Cardiac muscle cell (in vitro differentiated cells and primary cell): ENCODE data around the gene PMIS2. TPM values are rescaled to one million over a fixed set of nuclear protein-coding genes. Genes with fewer than 3 reads are reported as not detected.

Experiments used
- DNase-seq, 2 donors: peaks; one replicate each; pipeline versions ENCODE4 v3.0.0 to v3.0.0-alpha.2; 2010 to 2017; ENCODE audit warnings: low read depth in 1 of 2, low spot score in 1 of 2
- H3K27ac ChIP-seq: fragments of 200-600 bp; sonication (generic); 2 replicates; pipeline ENCODE4 v1.5.1; 2016
- H3K27me3 ChIP-seq: fragments of 200-600 bp; sonication (generic); 2 replicates; pipeline ENCODE4 v1.6.0; 2016; ENCODE audit warnings: control low read depth
- H3K36me3 ChIP-seq: fragments of 200-600 bp; sonication (generic); 2 replicates; pipeline ENCODE4 v1.5.1; 2016; ENCODE audit warnings: control low read depth
- H3K4me1 ChIP-seq: fragments of 200-600 bp; sonication (generic); 2 replicates; pipeline ENCODE4 v1.8.1; 2017; ENCODE audit warnings: low read depth, mild to moderate bottlenecking, mixed run types
- H3K4me3 ChIP-seq: fragments of 200-600 bp; sonication (generic); 2 replicates; pipeline ENCODE4 v1.5.1; 2016; ENCODE audit warnings: mild to moderate bottlenecking
- H3K9me3 ChIP-seq: fragments of 200-600 bp; sonication (generic); 2 replicates; pipeline ENCODE4 v1.5.1; 2017; ENCODE audit warnings: low read depth, mild to moderate bottlenecking, control low read depth
- CTCF ChIP-seq: IDR thresholded peaks from 2 replicates; pipeline ENCODE4 v1.5.1; 2012; ENCODE audit warnings: low read depth, mild to moderate bottlenecking, low read length
- polyA plus RNA-seq: library from polyadenylated mRNA; unstranded; fragments of >200 nt; fragmentation: Nextera tagmentation; extraction: Ambion mirVana; gene quantifications from 2 replicates; pipeline ENCODE4 v1.2.1, GENCODE V29; 2016
- total RNA-seq: library from RNA; depleted of rRNA; stranded (reverse); fragments of >200 nt; gene quantifications from 2 replicates; pipeline ENCODE4 v1.2.3, GENCODE V29; 2016

The PMIS2 gene
- total and polyA plus RNA-seq, 2 experiments from 2014 or later: not detected

GRCh38 chr19:35561436-35561835 is 24.5 kb upstream of the PMIS2 start:
- Histone ChIP-seq H3K36me3 (no peaks in the 10 kb centered on the region), H3K27ac (no peak overlapping the region), H3K4me3 (no peak overlapping the region), H3K27me3 (peaks cover 42% of the 10 kb centered on the region), H3K4me1 (no peaks in the 10 kb centered on the region), H3K9me3 (no peaks in the 10 kb centered on the region)
- DNase-seq: no peak
- TF ChIP-seq CTCF: no peak

- no peak for DNase-seq
- TF ChIP-seq CTCF: no peak
- no peaks in the 10 kb centered on the region for H3K9me3 ChIP-seq
- no peak overlapping the region for H3K27ac ChIP-seq
- H3K36me3 ChIP-seq: no peaks in the 10 kb centered on the region
- no peak overlapping the region for H3K4me3 ChIP-seq
- peaks cover 42% of the 10 kb centered on the region for H3K27me3 ChIP-seq
- no peaks in the 10 kb centered on the region for H3K4me1 ChIP-seq
Measured at GRCh38 chr19:35562336-35562735, 23.6 kb upstream of the PMIS2 start.

GRCh38 chr19:35562776-35563175 is 23.2 kb upstream of the PMIS2 start:
- peaks cover 42% of the 10 kb centered on the region for H3K27me3 ChIP-seq
- no peaks in the 10 kb centered on the region for H3K4me1 ChIP-seq
- no peak for TF ChIP-seq CTCF
- no peak overlapping the region for H3K27ac ChIP-seq
- H3K36me3 ChIP-seq: no peaks in the 10 kb centered on the region
- DNase-seq: no peak
- no peaks in the 10 kb centered on the region for H3K9me3 ChIP-seq
- no peak overlapping the region for H3K4me3 ChIP-seq

GRCh38 chr19:35563207-35563829 is 22.7 kb upstream of the PMIS2 start, which contains the start of gene ATP4A:
ATP4A (minus strand) TSS chr19:35563658; CDS start chr19:35563629, 29 bp downstream.
- no peaks in the 10 kb centered on the region for H3K9me3 ChIP-seq
- H3K4me3 ChIP-seq: no peak within 1 kb of the TSS
- no peaks in the 10 kb centered on the region for H3K4me1 ChIP-seq
- no peak for TF ChIP-seq CTCF
- DNase-seq: no peak
- H3K36me3 ChIP-seq: no peaks in the 10 kb centered on the region
- peaks cover 39% of the 10 kb centered on the region for H3K27me3 ChIP-seq
- no peak within 1 kb of the TSS for H3K27ac ChIP-seq

- Histone ChIP-seq H3K4me3 (no peak overlapping the region), H3K9me3 (no peaks in the 10 kb centered on the region), H3K27ac (no peak overlapping the region), H3K4me1 (no peaks in the 10 kb centered on the region), H3K36me3 (no peaks in the 10 kb centered on the region), H3K27me3 (peaks cover 20% of the 10 kb centered on the region)
- DNase-seq: no peak
- TF ChIP-seq CTCF: no peak
Measured at GRCh38 chr19:35565016-35565856, 20.7 kb upstream of the PMIS2 start.
